ENCODE results near the gene TOR1B. TPM values are rescaled to one million over a fixed set of nuclear protein-coding genes. Genes with fewer than 3 reads are reported as not detected.
"Not testable (repeated sequence)": the region's sequence is repeated elsewhere in the genome, so short reads cannot be mapped to it uniquely, and the experiment has no call there.

Gene TOR1B
- total RNA-seq, 2 experiments from 2014 or later = 21.9 to 27.1 TPM

- Mint-ChIP-seq H3K36me3 (ENCODE audit: low read depth) (no peaks in the 10 kb centered on the region), H3K4me3 (no peak overlapping the region), H3K27ac (peak overlapping the region; percentile 71), H3K27me3 (peaks cover 7% of the 10 kb centered on the region), H3K9me3 (no peaks in the 10 kb centered on the region), H3K4me1 (peaks cover 15% of the 10 kb centered on the region)
- DNase-seq = no peak
- ChIA-PET CTCF (interaction anchor here (2.4 to 7.0 kb wide), 2 partner anchors 11 to 42 kb away, joined by 7 to 45 read pairs; no protein-coding TSS in a partner anchor), POLR2A (no interaction called here)
Measured at GRCh38 chr9:129779560-129780190, 23.3 kb upstream of the TOR1B start.

GRCh38 chr9:129781131-129781530, 21.9 kb upstream of the TOR1B start:
- no peak overlapping the region for H3K4me3 Mint-ChIP-seq
- H3K27ac Mint-ChIP-seq = no peak overlapping the region
- ChIA-PET CTCF (interaction anchor here (0.6 to 7.0 kb wide), 5 partner anchors 9 to 44 kb away, joined by 3 to 45 read pairs (median 4); no protein-coding TSS in a partner anchor), POLR2A (no interaction called here)
- no peaks in the 10 kb centered on the region for H3K36me3 Mint-ChIP-seq (ENCODE audit: low read depth)
- H3K4me1 Mint-ChIP-seq = peaks cover 15% of the 10 kb centered on the region
- DNase-seq = no peak
- peaks cover 5% of the 10 kb centered on the region for H3K27me3 Mint-ChIP-seq
- H3K9me3 Mint-ChIP-seq = no peaks in the 10 kb centered on the region

GRCh38 chr9:129781981-129782380, 21.0 kb upstream of the TOR1B start:
- H3K9me3 Mint-ChIP-seq = no peaks in the 10 kb centered on the region
- H3K27me3 Mint-ChIP-seq = peaks cover 5% of the 10 kb centered on the region
- H3K27ac Mint-ChIP-seq = no peak overlapping the region
- H3K36me3 Mint-ChIP-seq (ENCODE audit: low read depth) = no peaks in the 10 kb centered on the region
- CTCF ChIA-PET = interaction anchor here (0.6 to 7.0 kb wide), 6 partner anchors 10 to 1513 kb away, joined by 3 to 45 read pairs (median 4); no protein-coding TSS in a partner anchor
- peaks cover 12% of the 10 kb centered on the region for H3K4me1 Mint-ChIP-seq
- no peak for DNase-seq
- POLR2A ChIA-PET = no interaction called here
- H3K4me3 Mint-ChIP-seq = no peak overlapping the region

- ChIA-PET CTCF (interaction anchor here (0.6 to 7.0 kb wide), 6 partner anchors 40 to 871 kb away, joined by 3 to 45 read pairs (median 6); no protein-coding TSS in a partner anchor), POLR2A (no interaction called here)
- H3K27me3 Mint-ChIP-seq = peaks cover 5% of the 10 kb centered on the region
- DNase-seq = peak; percentile 83
- no peak overlapping the region for H3K4me3 Mint-ChIP-seq
- H3K27ac Mint-ChIP-seq = no peak overlapping the region
- H3K9me3 Mint-ChIP-seq = no peaks in the 10 kb centered on the region
- peaks cover 4% of the 10 kb centered on the region for H3K4me1 Mint-ChIP-seq
- H3K36me3 Mint-ChIP-seq (ENCODE audit: low read depth) = no peaks in the 10 kb centered on the region
Measured at GRCh38 chr9:129783516-129784361, 19.2 kb upstream of the TOR1B start.

- H3K36me3 Mint-ChIP-seq (ENCODE audit: low read depth) = not testable (repeated sequence)
Measured at GRCh38 chr9:129784970-129785369, 18.0 kb upstream of the TOR1B start.

GRCh38 chr9:129785866-129786265, 17.1 kb upstream of the TOR1B start:
- DNase-seq = no peak
- CTCF ChIA-PET = interaction anchor here (0.6 to 7.0 kb wide), 4 partner anchors 16 to 59 kb away, joined by 3 to 45 read pairs (median 7); no protein-coding TSS in a partner anchor
- peaks cover 13% of the 10 kb centered on the region for H3K4me1 Mint-ChIP-seq
- no peaks in the 10 kb centered on the region for H3K9me3 Mint-ChIP-seq
- no peaks in the 10 kb centered on the region for H3K36me3 Mint-ChIP-seq (ENCODE audit: low read depth)
- no peaks in the 10 kb centered on the region for H3K27me3 Mint-ChIP-seq
- H3K4me3 Mint-ChIP-seq = no peak overlapping the region
- no peak overlapping the region for H3K27ac Mint-ChIP-seq
- POLR2A ChIA-PET = no interaction called here

More at GRCh38 chr9:129784970-129785369, 18.0 kb upstream of the TOR1B start:
- H3K27ac Mint-ChIP-seq, H3K4me3 Mint-ChIP-seq, H3K4me1 Mint-ChIP-seq, DNase-seq, H3K9me3 Mint-ChIP-seq, POLR2A ChIA-PET, H3K27me3 Mint-ChIP-seq: not testable (repeated sequence)
- CTCF ChIA-PET = interaction anchor here (2.6 to 7.0 kb wide), 3 partner anchors 47 to 58 kb away, joined by 8 to 45 read pairs (median 8); no protein-coding TSS in a partner anchor

GRCh38 chr9:129786481-129786880, 16.5 kb upstream of the TOR1B start:
- ChIA-PET POLR2A (no interaction called here), CTCF (interaction anchor here (0.6 to 7.0 kb wide), 3 partner anchors 15 to 426 kb away, joined by 3 to 45 read pairs (median 3); no protein-coding TSS in a partner anchor)
- H3K4me3 Mint-ChIP-seq = no peak overlapping the region
- H3K36me3 Mint-ChIP-seq (ENCODE audit: low read depth) = no peaks in the 10 kb centered on the region
- H3K9me3 Mint-ChIP-seq = no peaks in the 10 kb centered on the region
- no peak for DNase-seq
- peaks cover 13% of the 10 kb centered on the region for H3K4me1 Mint-ChIP-seq
- H3K27ac Mint-ChIP-seq = no peak overlapping the region
- no peaks in the 10 kb centered on the region for H3K27me3 Mint-ChIP-seq

- Mint-ChIP-seq H3K27me3 (no peaks in the 10 kb centered on the region), H3K27ac (no peak overlapping the region), H3K9me3 (no peaks in the 10 kb centered on the region), H3K4me3 (no peak overlapping the region), H3K4me1 (peaks cover 10% of the 10 kb centered on the region), H3K36me3 (ENCODE audit: low read depth) (no peaks in the 10 kb centered on the region)
- ChIA-PET POLR2A (no interaction called here), CTCF (no interaction called here)
- no peak for DNase-seq
Measured at GRCh38 chr9:129794549-129794948, 8.4 kb upstream of the TOR1B start.

- H3K27me3 Mint-ChIP-seq; H3K4me1 Mint-ChIP-seq; DNase-seq; H3K9me3 Mint-ChIP-seq; H3K27ac Mint-ChIP-seq; CTCF ChIA-PET; H3K4me3 Mint-ChIP-seq; POLR2A ChIA-PET; H3K36me3 Mint-ChIP-seq (ENCODE audit: low read depth): not testable (repeated sequence)
Measured at GRCh38 chr9:129796029-129796428, 7.0 kb upstream of the TOR1B start.

GRCh38 chr9:129798973-129799372, 4.0 kb upstream of the TOR1B start:
- POLR2A ChIA-PET = no interaction called here
- H3K36me3 Mint-ChIP-seq (ENCODE audit: low read depth) = peaks cover 2% of the 10 kb centered on the region
- H3K27me3 Mint-ChIP-seq = no peaks in the 10 kb centered on the region
- CTCF ChIA-PET = interaction anchor here (1.1 kb wide), 1 partner anchor 61 kb away, joined by 3 read pairs; no protein-coding TSS in a partner anchor
- peaks cover 13% of the 10 kb centered on the region for H3K4me1 Mint-ChIP-seq
- DNase-seq = no peak
- no peaks in the 10 kb centered on the region for H3K9me3 Mint-ChIP-seq
- no peak overlapping the region for H3K27ac Mint-ChIP-seq
- H3K4me3 Mint-ChIP-seq = no peak overlapping the region

- Mint-ChIP-seq H3K36me3 (ENCODE audit: low read depth) (peaks cover 17% of the 10 kb centered on the region), H3K9me3 (no peaks in the 10 kb centered on the region)
Measured at GRCh38 chr9:129801504-129801903, 1.5 kb upstream of the TOR1B start.

GRCh38 chr9:129803676-129804060, 684 bp downstream of the TOR1B start:
- peak overlapping the region; percentile 97 for H3K27ac Mint-ChIP-seq
- DNase-seq = no peak
- H3K36me3 Mint-ChIP-seq (ENCODE audit: low read depth) = peaks cover 28% of the 10 kb centered on the region
- no peaks in the 10 kb centered on the region for H3K9me3 Mint-ChIP-seq
- ChIA-PET CTCF (interaction anchor here (0.8 to 2.0 kb wide), 4 partner anchors 14 to 81 kb away, joined by 3 to 6 read pairs (median 4); no protein-coding TSS in a partner anchor), POLR2A (no interaction called here)
- peak overlapping the region; percentile 87 for H3K4me3 Mint-ChIP-seq
- no peaks in the 10 kb centered on the region for H3K27me3 Mint-ChIP-seq
- H3K4me1 Mint-ChIP-seq = peaks cover 38% of the 10 kb centered on the region

More at GRCh38 chr9:129801504-129801903, 1.5 kb upstream of the TOR1B start:
- Mint-ChIP-seq H3K4me1 (peaks cover 31% of the 10 kb centered on the region), H3K27me3 (no peaks in the 10 kb centered on the region), H3K4me3 (peak overlapping the region; percentile 58), H3K27ac (peak overlapping the region; percentile 83)
- ChIA-PET CTCF (interaction anchor here (1.3 to 1.9 kb wide), 2 partner anchors 11 to 15 kb away, joined by 3 to 8 read pairs; no protein-coding TSS in a partner anchor), POLR2A (no interaction called here)
- DNase-seq = no peak

- Mint-ChIP-seq H3K4me1 (peaks cover 48% of the 10 kb centered on the region), H3K4me3 (no peak overlapping the region), H3K27ac (peak overlapping the region; percentile 3), H3K27me3 (no peaks in the 10 kb centered on the region), H3K36me3 (ENCODE audit: low read depth) (peaks cover 47% of the 10 kb centered on the region), H3K9me3 (no peaks in the 10 kb centered on the region)
- POLR2A ChIA-PET = no interaction called here
- CTCF ChIA-PET = interaction anchor here (0.5 kb wide), 1 partner anchor 376 kb away, joined by 3 read pairs; no protein-coding TSS in a partner anchor
- no peak for DNase-seq
Measured at GRCh38 chr9:129806061-129806460, 3.1 kb downstream of the TOR1B start.
